ENCODE measurements around the gene MED31. TPM values are rescaled to one million over a fixed set of nuclear protein-coding genes. Genes with fewer than 3 reads are reported as not detected.

Gene MED31
- total RNA-seq, 1 donor from 2014 or later: 18.2 TPM

- Mint-ChIP-seq H3K27me3 (peaks cover 55% of the 10 kb centered on the region), H3K4me1 (ENCODE audit: low read depth) (peaks cover 4% of the 10 kb centered on the region)
- no peak for TF ChIP-seq CTCF (IDR thresholded peaks at IDR 0.05; ENCODE audit: unreplicated experiment)
These were observed 34.6 kb upstream of the MED31 start for GRCh38 chr17:6686026-6686425.

GRCh38 chr17:6684881-6685767, 33.7 kb upstream of the MED31 start:
- Mint-ChIP-seq H3K36me3 (ENCODE audit: insufficient read depth) (no peaks in the 10 kb centered on the region), H3K4me3 (ENCODE audit: low read depth) (no peak overlapping the region), H3K27ac (no peak overlapping the region), H3K4me1 (ENCODE audit: low read depth) (peaks cover 4% of the 10 kb centered on the region), H3K9me3 (ENCODE audit: low read depth) (no peaks in the 10 kb centered on the region), H3K27me3 (peaks cover 49% of the 10 kb centered on the region)
- no peak for TF ChIP-seq CTCF (IDR thresholded peaks at IDR 0.05; ENCODE audit: unreplicated experiment)
- DNase-seq (ENCODE audit: low spot score, unreplicated experiment): no peak

More at GRCh38 chr17:6686026-6686425, 34.6 kb upstream of the MED31 start:
- Mint-ChIP-seq H3K27ac (no peak overlapping the region), H3K4me3 (ENCODE audit: low read depth) (no peak overlapping the region), H3K9me3 (ENCODE audit: low read depth) (no peaks in the 10 kb centered on the region), H3K36me3 (ENCODE audit: insufficient read depth) (no peaks in the 10 kb centered on the region)
- DNase-seq (ENCODE audit: low spot score, unreplicated experiment): no peak

GRCh38 chr17:6684460-6684783, 33.0 kb upstream of the MED31 start:
- Mint-ChIP-seq H3K27me3 (peaks cover 44% of the 10 kb centered on the region), H3K9me3 (ENCODE audit: low read depth) (no peaks in the 10 kb centered on the region), H3K4me3 (ENCODE audit: low read depth) (no peak overlapping the region), H3K4me1 (ENCODE audit: low read depth) (peaks cover 4% of the 10 kb centered on the region), H3K27ac (no peak overlapping the region), H3K36me3 (ENCODE audit: insufficient read depth) (no peaks in the 10 kb centered on the region)
- DNase-seq (ENCODE audit: low spot score, unreplicated experiment): no peak
- TF ChIP-seq CTCF (IDR thresholded peaks at IDR 0.05; ENCODE audit: unreplicated experiment): no peak

GRCh38 chr17:6683730-6684459, 32.5 kb upstream of the MED31 start:
- Mint-ChIP-seq H3K36me3 (ENCODE audit: insufficient read depth) (no peaks in the 10 kb centered on the region), H3K27me3 (peaks cover 43% of the 10 kb centered on the region), H3K4me1 (ENCODE audit: low read depth) (peaks cover 4% of the 10 kb centered on the region), H3K9me3 (ENCODE audit: low read depth) (no peaks in the 10 kb centered on the region), H3K4me3 (ENCODE audit: low read depth) (no peak overlapping the region), H3K27ac (no peak overlapping the region)
- no peak for DNase-seq (ENCODE audit: low spot score, unreplicated experiment)
- TF ChIP-seq CTCF (IDR thresholded peaks at IDR 0.05; ENCODE audit: unreplicated experiment): no peak

- Mint-ChIP-seq H3K4me1 (ENCODE audit: low read depth) (peaks cover 4% of the 10 kb centered on the region), H3K27me3 (peaks cover 49% of the 10 kb centered on the region), H3K4me3 (ENCODE audit: low read depth) (no peak overlapping the region), H3K27ac (no peak overlapping the region), H3K36me3 (ENCODE audit: insufficient read depth) (no peaks in the 10 kb centered on the region), H3K9me3 (ENCODE audit: low read depth) (no peaks in the 10 kb centered on the region)
- DNase-seq (ENCODE audit: low spot score, unreplicated experiment): no peak
- no peak for TF ChIP-seq CTCF (IDR thresholded peaks at IDR 0.05; ENCODE audit: unreplicated experiment)
These were observed 31.8 kb upstream of the MED31 start for GRCh38 chr17:6683081-6683684.

Data from progenitor cell of endocrine pancreas (in vitro differentiated cells).